Activated B cell treated with CpG ODN at 0.5 μM for 24 hours (primary cell): ENCODE data around the gene INHBE. TPM values are rescaled to one million over a fixed set of nuclear protein-coding genes. Genes with fewer than 3 reads are reported as not detected.

Source experiments
- ATAC-seq: fragments of 200-7000 bp; cut with Tn5 transposase; one replicate; pipeline ENCODE4 v1.10.0; 2021; ENCODE audit warnings: low read depth, mild to moderate bottlenecking, moderate library complexity
- CTCF ChIA-PET: fragments of 350-600 bp; sonication (Branson Sonifier 250); formaldehyde crosslinking; loops from one replicate; lab custom pipeline; 2021; ENCODE audit warnings: antibody characterized with exemption; lab: Charles Lee
- POLR2A ChIA-PET: fragments of 350-600 bp; sonication (Branson Sonifier 250); formaldehyde crosslinking; loops from one replicate; lab custom pipeline; 2021; ENCODE audit warnings: antibody characterized with exemption; lab: Charles Lee
- DNase-seq: peaks from one replicate; pipeline ENCODE4 v3.0.0; 2022
- H3K27ac Mint-ChIP-seq: one replicate; pipeline ENCODE4 v1.8.0; 2020; ENCODE audit warnings: mixed read lengths
- H3K27me3 Mint-ChIP-seq: one replicate; pipeline ENCODE4 v1.8.0; 2021; ENCODE audit warnings: mixed read lengths
- H3K36me3 Mint-ChIP-seq: one replicate; pipeline ENCODE4 v1.8.0; 2021; ENCODE audit warnings: low read depth, mixed read lengths
- H3K4me1 Mint-ChIP-seq: one replicate; pipeline ENCODE4 v1.8.0; 2021; ENCODE audit warnings: mixed read lengths
- H3K4me3 Mint-ChIP-seq: one replicate; pipeline ENCODE4 v1.8.0; 2020; ENCODE audit warnings: mild to moderate bottlenecking, mixed read lengths
- H3K9me3 Mint-ChIP-seq: one replicate; pipeline ENCODE4 v1.8.0; 2020; ENCODE audit warnings: mixed read lengths
- CTCF ChIP-seq: fragments of 200-600 bp; IDR thresholded peaks from one replicate; pipeline ENCODE4 v1.8.0; 2022; ENCODE audit warnings: antibody characterized with exemption, mild to moderate bottlenecking
- intact Hi-C: fragments of 100-400 bp; cut with micrococcal nuclease; formaldehyde crosslinking; loops from one replicate; pipeline ENCODE4 v1.15.1; 2024
- total RNA-seq: library from RNA; stranded (reverse); gene quantifications from 2 replicates; pipeline ENCODE4 v1.2.3, GENCODE V29; 2022

The INHBE gene
- total RNA-seq, 1 donor from 2014 or later, result 0.29 TPM

- Mint-ChIP-seq H3K4me1 (peaks cover 27% of the 10 kb centered on the region), H3K9me3 (no peaks in the 10 kb centered on the region), H3K27me3 (no peaks in the 10 kb centered on the region), H3K4me3 (no peak overlapping the region), H3K36me3 (peaks cover 65% of the 10 kb centered on the region), H3K27ac (no peak overlapping the region)
- no peak for ATAC-seq
- ChIA-PET CTCF (interaction anchor here (1.5 kb wide), 1 partner anchor 12 kb away, joined by 3 read pairs; the partner anchor contains the start of gene GLI1), POLR2A (interaction anchor here (0.8 to 1.9 kb wide), 3 partner anchors 9 to 50 kb away, joined by 3 to 5 read pairs (median 3); partner anchors contain the start of gene ARHGAP9)
- no peak for DNase-seq
- no peak for TF ChIP-seq CTCF
- intact Hi-C loops, result no loop called here
These were observed 15.3 kb downstream of the INHBE start for GRCh38 chr12:57470286-57470969.

- no peak for ATAC-seq
- intact Hi-C loops, result no loop called here
- Mint-ChIP-seq H3K4me1 (peaks cover 32% of the 10 kb centered on the region), H3K27ac (no peak overlapping the region), H3K4me3 (no peak overlapping the region), H3K27me3 (no peaks in the 10 kb centered on the region), H3K36me3 (peaks cover 65% of the 10 kb centered on the region), H3K9me3 (no peaks in the 10 kb centered on the region)
- TF ChIP-seq CTCF, result no peak
- CTCF ChIA-PET, result interaction anchor here (1.5 kb wide), 1 partner anchor 12 kb away, joined by 3 read pairs; the partner anchor contains the start of gene GLI1
- DNase-seq, result no peak
- POLR2A ChIA-PET, result interaction anchor here (1.0 to 1.9 kb wide), 2 partner anchors 9 to 50 kb away, joined by 3 to 5 read pairs; partner anchors contain the start of gene ARHGAP9
These were observed 16.0 kb downstream of the INHBE start for GRCh38 chr12:57470970-57471656.

GRCh38 chr12:57471661-57472060, 16.6 kb downstream of the INHBE start:
- Mint-ChIP-seq H3K27me3 (no peaks in the 10 kb centered on the region), H3K27ac (peak overlapping the region; percentile 18), H3K4me3 (no peak overlapping the region), H3K36me3 (peaks cover 65% of the 10 kb centered on the region), H3K9me3 (no peaks in the 10 kb centered on the region), H3K4me1 (peaks cover 38% of the 10 kb centered on the region)
- ATAC-seq, result no peak
- DNase-seq, result no peak
- TF ChIP-seq CTCF, result no peak
- ChIA-PET POLR2A (interaction anchor here (1.0 to 1.2 kb wide), 2 partner anchors 12 to 49 kb away, joined by 3 to 8 read pairs; partner anchors contain the start of gene GLI1), CTCF (no interaction called here)
- intact Hi-C loops, result no loop called here

- ATAC-seq (no peak), DNase-seq (no peak)
- H3K27me3 Mint-ChIP-seq, result no peaks in the 10 kb centered on the region
- H3K4me3 Mint-ChIP-seq, result no peak overlapping the region
- CTCF ChIA-PET, result no interaction called here
- intact Hi-C loops, result no loop called here
- no peak for TF ChIP-seq CTCF
- peaks cover 61% of the 10 kb centered on the region for H3K36me3 Mint-ChIP-seq
- H3K4me1 Mint-ChIP-seq, result peaks cover 41% of the 10 kb centered on the region
- POLR2A ChIA-PET, result interaction anchor here (1.2 kb wide), 1 partner anchor 13 kb away, joined by 8 read pairs; the partner anchor contains the start of gene GLI1
- H3K9me3 Mint-ChIP-seq, result no peaks in the 10 kb centered on the region
- H3K27ac Mint-ChIP-seq, result peak overlapping the region; percentile 37
These were observed 17.3 kb downstream of the INHBE start for GRCh38 chr12:57472391-57472790.

- DNase-seq, result no peak
- Mint-ChIP-seq H3K4me3 (no peak overlapping the region), H3K36me3 (peaks cover 53% of the 10 kb centered on the region)
These were observed 18.3 kb downstream of the INHBE start for GRCh38 chr12:57473392-57473791.

More at GRCh38 chr12:57473392-57473791, 18.3 kb downstream of the INHBE start:
- intact Hi-C loops, result no loop called here
- H3K27ac Mint-ChIP-seq, result no peak overlapping the region
- H3K4me1 Mint-ChIP-seq, result peaks cover 50% of the 10 kb centered on the region
- H3K9me3 Mint-ChIP-seq, result no peaks in the 10 kb centered on the region
- no peak for TF ChIP-seq CTCF
- CTCF ChIA-PET, result interaction anchor here (7.3 kb wide), 1 partner anchor 13 kb away, joined by 74 read pairs; the partner anchor contains the start of gene GLI1
- H3K27me3 Mint-ChIP-seq, result no peaks in the 10 kb centered on the region
- POLR2A ChIA-PET, result interaction anchor here (8.3 kb wide), 1 partner anchor 12 kb away, joined by 133 read pairs; the partner anchor contains the start of gene GLI1
- no peak for ATAC-seq
